ENCODE results near the gene PCSK1. TPM values are rescaled to one million over a fixed set of nuclear protein-coding genes. Genes with fewer than 3 reads are reported as not detected.

Gene PCSK1
- total RNA-seq, 6 experiments from 2014 or later = not detected

DNA sequence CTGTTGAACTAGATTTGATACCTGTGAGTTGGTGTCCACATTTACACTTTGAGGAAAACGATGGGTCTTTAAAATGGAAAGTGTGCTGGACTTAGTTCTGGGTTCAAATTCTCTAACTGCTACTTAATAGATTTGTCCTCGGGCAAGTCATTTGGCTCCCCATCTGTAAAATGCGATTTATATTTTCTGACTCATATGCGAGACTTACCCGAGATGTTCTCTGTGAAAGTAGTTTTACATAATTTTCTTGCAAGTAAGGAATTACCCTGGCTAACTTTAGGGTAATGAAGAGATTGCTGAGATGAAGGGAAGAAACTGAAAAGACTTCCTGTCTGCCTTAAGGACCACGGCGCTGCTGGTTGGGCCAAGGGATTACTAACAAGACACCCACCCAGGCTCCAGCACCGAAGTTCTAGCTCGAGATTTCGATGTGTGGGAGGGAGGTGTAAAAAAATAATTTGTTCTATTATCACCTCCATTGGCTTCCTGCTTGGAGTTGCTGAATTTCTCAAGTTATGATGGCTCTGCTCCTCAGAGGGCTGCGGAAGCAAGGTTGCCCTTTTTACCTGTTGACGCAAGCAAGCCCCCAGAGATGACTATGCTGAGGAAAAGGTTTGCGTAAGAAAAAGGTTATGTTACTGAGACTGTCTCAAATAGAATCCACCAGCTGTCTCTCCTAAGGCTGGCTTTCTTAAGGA, 24.1 kb downstream of the PCSK1 start:
- H3K4me1 Mint-ChIP-seq (ENCODE audit: low read depth) = peaks cover 17% of the 10 kb centered on the region
- H3K36me3 Mint-ChIP-seq (ENCODE audit: low read depth) = no peaks in the 10 kb centered on the region
- H3K27me3 Mint-ChIP-seq (ENCODE audit: insufficient read depth) = peaks cover 15% of the 10 kb centered on the region
- no peak for DNase-seq
- H3K27ac Mint-ChIP-seq = no peak overlapping the region
- H3K9me3 Mint-ChIP-seq = no peaks in the 10 kb centered on the region
- no peak overlapping the region for H3K4me3 Mint-ChIP-seq
- TF ChIP-seq, protein P1, sequence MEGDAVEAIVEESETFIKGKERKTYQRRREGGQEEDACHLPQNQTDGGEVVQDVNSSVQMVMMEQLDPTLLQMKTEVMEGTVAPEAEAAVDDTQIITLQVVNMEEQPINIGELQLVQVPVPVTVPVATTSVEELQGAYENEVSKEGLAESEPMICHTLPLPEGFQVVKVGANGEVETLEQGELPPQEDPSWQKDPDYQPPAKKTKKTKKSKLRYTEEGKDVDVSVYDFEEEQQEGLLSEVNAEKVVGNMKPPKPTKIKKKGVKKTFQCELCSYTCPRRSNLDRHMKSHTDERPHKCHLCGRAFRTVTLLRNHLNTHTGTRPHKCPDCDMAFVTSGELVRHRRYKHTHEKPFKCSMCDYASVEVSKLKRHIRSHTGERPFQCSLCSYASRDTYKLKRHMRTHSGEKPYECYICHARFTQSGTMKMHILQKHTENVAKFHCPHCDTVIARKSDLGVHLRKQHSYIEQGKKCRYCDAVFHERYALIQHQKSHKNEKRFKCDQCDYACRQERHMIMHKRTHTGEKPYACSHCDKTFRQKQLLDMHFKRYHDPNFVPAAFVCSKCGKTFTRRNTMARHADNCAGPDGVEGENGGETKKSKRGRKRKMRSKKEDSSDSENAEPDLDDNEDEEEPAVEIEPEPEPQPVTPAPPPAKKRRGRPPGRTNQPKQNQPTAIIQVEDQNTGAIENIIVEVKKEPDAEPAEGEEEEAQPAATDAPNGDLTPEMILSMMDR (IDR thresholded peaks at IDR 0.05) = no peak

DNA sequence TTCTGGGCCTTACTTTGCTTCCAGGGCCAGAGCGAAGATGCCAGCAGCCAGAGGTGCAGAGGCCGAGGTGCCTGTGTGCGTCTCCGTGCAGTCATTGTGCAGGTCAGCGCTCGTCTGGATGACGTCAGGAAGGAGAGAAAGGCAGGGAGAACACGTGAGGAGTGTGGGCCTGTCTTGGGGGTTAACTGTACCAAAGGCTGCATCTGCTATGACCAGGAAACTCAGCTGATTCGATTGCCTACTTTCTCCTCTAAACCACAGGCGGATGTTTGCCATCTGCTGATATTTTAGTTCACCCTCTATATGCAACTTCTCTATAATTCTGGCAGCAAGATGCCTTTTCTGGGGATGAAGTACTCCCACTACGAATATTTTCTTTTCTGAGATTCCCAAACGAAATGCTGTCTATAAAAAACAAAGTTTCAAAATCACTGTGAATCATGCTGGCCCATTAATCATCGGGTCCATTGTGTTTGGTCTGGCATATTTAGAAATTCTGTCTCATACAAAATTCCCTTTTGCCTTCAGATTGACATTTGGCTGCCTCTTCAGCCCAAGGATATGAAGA, 24.8 kb downstream of the PCSK1 start:
- Mint-ChIP-seq H3K4me1 (ENCODE audit: low read depth) (peaks cover 17% of the 10 kb centered on the region), H3K36me3 (ENCODE audit: low read depth) (no peaks in the 10 kb centered on the region), H3K27ac (no peak overlapping the region), H3K9me3 (no peaks in the 10 kb centered on the region), H3K27me3 (ENCODE audit: insufficient read depth) (peaks cover 15% of the 10 kb centered on the region), H3K4me3 (no peak overlapping the region)
- TF ChIP-seq, protein P1 (IDR thresholded peaks at IDR 0.05) = no peak
- no peak for DNase-seq

DNA sequence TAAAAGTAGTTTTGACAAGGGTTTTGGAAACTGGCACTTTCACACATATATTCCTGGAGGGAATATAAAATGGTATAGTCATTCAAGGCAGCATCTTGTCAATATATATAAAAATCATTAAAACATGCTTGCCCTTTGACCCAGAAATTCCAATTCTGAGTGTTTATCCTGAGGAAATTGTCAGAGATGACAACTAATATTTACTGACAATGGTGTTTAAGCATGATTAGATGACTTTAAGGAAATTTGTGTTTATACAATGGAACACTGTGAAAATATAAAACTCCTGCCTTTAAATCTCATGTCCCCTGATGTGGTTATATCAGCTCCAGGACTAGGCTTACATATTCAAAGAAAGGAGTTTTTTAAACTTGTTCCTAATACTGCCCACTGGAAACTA, 25.6 kb downstream of the PCSK1 start:
- Mint-ChIP-seq H3K27ac (no peak overlapping the region), H3K4me3 (no peak overlapping the region), H3K36me3 (ENCODE audit: low read depth) (no peaks in the 10 kb centered on the region), H3K27me3 (ENCODE audit: insufficient read depth) (peaks cover 20% of the 10 kb centered on the region), H3K9me3 (no peaks in the 10 kb centered on the region), H3K4me1 (ENCODE audit: low read depth) (peaks cover 17% of the 10 kb centered on the region)
- no peak for DNase-seq
- TF ChIP-seq, protein P1 (IDR thresholded peaks at IDR 0.05) = no peak

DNA sequence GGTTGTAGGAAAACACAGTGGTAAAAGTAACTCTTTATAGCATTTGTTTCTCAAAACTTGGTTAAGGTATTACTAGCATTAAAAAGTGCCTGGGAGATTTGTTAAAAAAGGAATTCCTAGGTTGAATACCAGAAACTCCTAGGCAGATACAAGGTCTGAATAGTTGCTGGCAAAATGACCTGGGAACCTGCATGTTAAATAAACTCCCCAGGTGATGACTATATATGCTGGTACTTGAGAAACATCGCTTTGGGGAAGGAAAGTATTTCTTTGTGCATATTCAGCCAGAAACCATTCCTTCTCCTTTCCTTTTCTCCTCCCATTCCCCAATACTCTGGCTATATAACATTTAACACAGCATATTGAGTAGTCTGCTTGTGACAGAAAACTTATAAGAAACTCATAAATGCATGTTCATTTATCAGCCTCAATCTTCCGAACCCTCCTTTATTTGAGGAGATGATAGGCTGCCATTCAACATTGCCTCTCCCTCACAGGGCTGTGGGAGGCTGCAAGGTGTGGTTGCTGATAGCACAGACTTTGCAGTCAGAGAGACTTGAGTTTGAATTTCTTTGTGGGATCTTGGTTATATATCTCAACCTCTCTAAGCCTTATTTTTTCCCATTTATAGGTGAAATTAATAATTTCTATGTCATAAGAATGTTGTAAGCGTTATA, 28.7 kb downstream of the PCSK1 start:
- no peak for DNase-seq
- H3K27ac Mint-ChIP-seq = no peak overlapping the region
- no peak overlapping the region for H3K4me3 Mint-ChIP-seq
- peaks cover 18% of the 10 kb centered on the region for H3K27me3 Mint-ChIP-seq (ENCODE audit: insufficient read depth)
- H3K9me3 Mint-ChIP-seq = no peaks in the 10 kb centered on the region
- TF ChIP-seq, protein P1 (IDR thresholded peaks at IDR 0.05) = no peak
- H3K4me1 Mint-ChIP-seq (ENCODE audit: low read depth) = peaks cover 17% of the 10 kb centered on the region
- no peaks in the 10 kb centered on the region for H3K36me3 Mint-ChIP-seq (ENCODE audit: low read depth)

DNA sequence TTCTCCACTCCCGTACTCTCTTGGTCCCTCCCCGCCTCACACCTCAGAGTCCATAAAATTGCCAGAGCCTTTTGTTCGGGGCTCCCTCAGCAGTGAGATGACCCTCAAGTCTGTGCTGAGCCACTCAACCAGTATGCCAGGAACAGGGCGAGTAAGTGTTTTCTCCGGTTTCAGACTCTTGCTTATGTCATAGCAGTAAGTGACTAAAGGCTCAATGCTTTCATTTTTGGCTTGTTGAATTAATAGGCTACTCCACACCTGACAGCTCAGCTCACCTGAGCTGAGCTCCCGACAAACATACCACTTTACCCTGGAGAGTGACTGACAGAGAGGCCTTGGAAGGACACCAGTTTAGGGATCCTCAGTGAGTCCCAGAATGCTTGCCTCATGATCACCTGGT, 30.5 kb downstream of the PCSK1 start:
- no peak for DNase-seq
- Mint-ChIP-seq H3K36me3 (ENCODE audit: low read depth) (no peaks in the 10 kb centered on the region), H3K4me1 (ENCODE audit: low read depth) (peaks cover under 1% of the 10 kb centered on the region; the same call in 1 of the 2 replicates), H3K4me3 (no peak overlapping the region), H3K9me3 (no peaks in the 10 kb centered on the region), H3K27me3 (ENCODE audit: insufficient read depth) (peaks cover 18% of the 10 kb centered on the region), H3K27ac (no peak overlapping the region)
- TF ChIP-seq, protein P1 (IDR thresholded peaks at IDR 0.05) = no peak

All from HFFc6 (cell line).